RWPE1 (cell line): ENCODE data around the gene NHEJ1.

Experiments used
- CTCF ChIA-PET: fragments of 350-600 bp; sonication (Branson Sonifier 250); formaldehyde crosslinking; extraction: SDS; loops from one replicate; lab custom pipeline; 2021; lab: Yijun Ruan, JAX
- POLR2A ChIA-PET: fragments of 400-600 bp; formaldehyde crosslinking; extraction: SDS; loops from one replicate; lab custom pipeline; 2020; ENCODE audit warnings: antibody characterized with exemption; ENCODE audit not compliant: low non-redundant PET; lab: Yijun Ruan, JAX
- DNase-seq: peaks from one replicate; pipeline ENCODE4 v3.0.0; 2012; ENCODE audit warnings: low spot score
- H3K27ac ChIP-seq: fragments of 450-650 bp; 2 replicates; pipeline ENCODE4 v1.5.1; 2017
- CTCF ChIP-seq: fragments of 450-650 bp; conservative IDR thresholded peaks from 2 replicates; pipeline ENCODE4 v1.5.1; 2017; ENCODE audit warnings: low read depth, mild to moderate bottlenecking

Gene NHEJ1

GRCh38 chr2:219160186-219161017 lies at the start of gene NHEJ1:
Gene NHEJ1, minus strand, starts transcription at chr2:219160815. Its CDS starts 2,453 bp downstream, at chr2:219158362.
- peak; percentile 96 for TF ChIP-seq CTCF
- DNase-seq, result peak; percentile 95
- CTCF ChIA-PET, result interaction anchor here (0.6 to 2.2 kb wide), 18 partner anchors 8 to 1534 kb away, joined by 3 to 7 read pairs (median 3); partner anchors contain the start of gene CNPPD1
- POLR2A ChIA-PET, result no interaction called here
- peak within 1 kb of the TSS; percentile 95 for H3K27ac ChIP-seq

- CTCF ChIA-PET, result interaction anchor here (0.6 to 1.3 kb wide), 4 partner anchors 12 to 311 kb away, joined by 3 to 5 read pairs (median 4); partner anchors contain the start of gene NHEJ1
- no peak for DNase-seq
- peak overlapping the region; percentile 93 for H3K27ac ChIP-seq
- TF ChIP-seq CTCF, result no peak
- POLR2A ChIA-PET, result no interaction called here
These were observed 48.9 kb upstream of the NHEJ1 start for GRCh38 chr2:219209236-219210195.

GRCh38 chr2:219207884-219208740 lies 47.5 kb upstream of the NHEJ1 start:
- peak overlapping the region; percentile 93 for H3K27ac ChIP-seq
- peak; percentile 36 for DNase-seq
- ChIA-PET POLR2A (interaction anchor here (0.8 kb wide), 1 partner anchor 21 kb away, joined by 3 read pairs; the partner anchor contains the start of genes ANKZF1 and ATG9A), CTCF (interaction anchor here (0.6 to 1.3 kb wide), 3 partner anchors 48 to 309 kb away, joined by 3 to 4 read pairs (median 3); partner anchors contain the start of gene NHEJ1)
- TF ChIP-seq CTCF, result no peak

- POLR2A ChIA-PET, result interaction anchor here (1.7 kb wide), 1 partner anchor 12 kb away, joined by 6 read pairs; the partner anchor contains the start of gene ABCB6
- H3K27ac ChIP-seq, result peak overlapping the region; percentile 93
- CTCF ChIA-PET, result interaction anchor here (0.7 to 1.7 kb wide), 2 partner anchors 38 to 87 kb away, joined by 3 to 7 read pairs; partner anchors contain the start of gene STK16
- no peak for TF ChIP-seq CTCF
- DNase-seq, result peak; percentile 85
These were observed 46.7 kb upstream of the NHEJ1 start for GRCh38 chr2:219207134-219207883.

- peak within 1 kb of the TSS; percentile 93 for H3K27ac ChIP-seq
- POLR2A ChIA-PET, result interaction anchor here (0.6 to 1.7 kb wide), 5 partner anchors 11 to 103 kb away, joined by 3 to 6 read pairs (median 4); partner anchors contain the start of gene ABCB6
These were observed 45.9 kb upstream of the NHEJ1 start, which contains the start of gene ZFAND2B for GRCh38 chr2:219206328-219207133. Gene ZFAND2B, plus strand, starts transcription at chr2:219206782. Its CDS starts 206 bp downstream, at chr2:219206988.

More at GRCh38 chr2:219206328-219207133, 45.9 kb upstream of the NHEJ1 start, which contains the start of gene ZFAND2B:
- CTCF ChIA-PET, result interaction anchor here (0.6 to 1.7 kb wide), 4 partner anchors 22 to 88 kb away, joined by 3 to 7 read pairs (median 3); partner anchors contain the start of gene STK16
- TF ChIP-seq CTCF, result no peak
- peak; percentile 96 for DNase-seq
